GM06990 (cell line): ENCODE data around the gene HLA-DQA2.
"Not testable (repeated sequence)": the region's sequence is repeated elsewhere in the genome, so short reads cannot be mapped to it uniquely, and the experiment has no call there.

Source experiments
- DNase-seq: peaks from one replicate; pipeline ENCODE4 v3.0.0-alpha.2; 2011; ENCODE audit not compliant: insufficient read length; ENCODE audit errors: extremely low read depth
- H3K27me3 ChIP-seq: replicated peaks from 2 replicates; pipeline ENCODE4 v1.6.0; 2011; ENCODE audit warnings: low read length; ENCODE audit not compliant: control insufficient read depth, insufficient read depth
- H3K36me3 ChIP-seq: 2 replicates; pipeline ENCODE4 v1.5.1; 2011; ENCODE audit warnings: low read length; ENCODE audit not compliant: control insufficient read depth, insufficient read depth
- H3K4me3 ChIP-seq: replicated peaks from 2 replicates; pipeline ENCODE4 v1.5.1; 2011; ENCODE audit warnings: low read depth, mild to moderate bottlenecking, control low read depth, low read length
- CTCF ChIP-seq: IDR thresholded peaks from 2 replicates; pipeline ENCODE4 v1.5.1; 2011; ENCODE audit warnings: low read length, control low read depth, mild to moderate bottlenecking, inconsistent platforms; ENCODE audit not compliant: insufficient read depth, poor library complexity, severe bottlenecking

HLA-DQA2 gene

GRCh38 chr6:32742374-32742773 lies 1.2 kb downstream of the HLA-DQA2 start:
- TF ChIP-seq CTCF = no peak

DNA sequence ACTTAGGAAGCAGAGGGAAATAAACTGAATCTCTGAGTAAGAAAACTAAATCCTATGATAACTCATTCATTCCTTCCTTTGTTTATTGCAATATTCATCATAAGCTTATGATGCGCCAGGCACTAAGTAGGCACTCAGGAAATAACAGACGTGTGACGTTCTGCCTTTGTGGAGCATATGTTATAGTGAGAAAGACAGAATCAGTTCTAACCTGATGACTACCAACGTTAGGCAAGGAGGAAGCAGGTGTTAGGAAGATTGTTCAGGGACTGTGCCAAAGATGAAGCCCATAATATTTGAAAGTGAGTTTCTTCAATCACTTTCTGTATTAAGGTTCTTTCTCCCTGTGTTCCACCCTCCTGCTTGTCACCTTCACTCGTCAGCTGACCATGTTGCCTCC lies 3.6 kb downstream of the HLA-DQA2 start:
- Histone ChIP-seq H3K36me3 (no peaks in the 10 kb centered on the region), H3K4me3 (no peak overlapping the region), H3K27me3 (no peaks in the 10 kb centered on the region)
- no peak for DNase-seq
- no peak for TF ChIP-seq CTCF

More at GRCh38 chr6:32742374-32742773, 1.2 kb downstream of the HLA-DQA2 start:
- no peak for DNase-seq
- no peaks in the 10 kb centered on the region for H3K27me3 ChIP-seq
- peak overlapping the region; percentile 26; the same call in 1 of the 2 replicates for H3K4me3 ChIP-seq
- no peaks in the 10 kb centered on the region for H3K36me3 ChIP-seq

DNA sequence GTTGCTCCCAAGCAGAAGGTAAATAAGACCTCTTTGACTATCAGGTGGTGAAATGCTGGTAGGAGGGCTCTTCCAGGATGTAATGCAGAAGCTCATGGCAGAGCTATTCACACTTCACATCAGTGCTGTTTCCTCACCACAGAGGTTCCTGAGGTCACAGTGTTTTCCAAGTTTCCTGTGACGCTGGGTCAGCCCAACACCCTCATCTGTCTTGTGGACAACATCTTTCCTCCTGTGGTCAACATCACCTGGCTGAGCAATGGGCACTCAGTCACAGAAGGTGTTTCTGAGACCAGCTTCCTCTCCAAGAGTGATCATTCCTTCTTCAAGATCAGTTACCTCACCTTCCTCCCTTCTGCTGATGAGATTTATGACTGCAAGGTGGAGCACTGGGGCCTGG lies 4.5 kb downstream of the HLA-DQA2 start:
- H3K4me3 ChIP-seq, DNase-seq, H3K27me3 ChIP-seq, H3K36me3 ChIP-seq: not testable (repeated sequence)

- no peak for TF ChIP-seq CTCF
- H3K27me3 ChIP-seq = no peaks in the 10 kb centered on the region; the same call in 1 of the 2 replicates
- no peak for DNase-seq
- H3K36me3 ChIP-seq = no peaks in the 10 kb centered on the region
- no peak overlapping the region for H3K4me3 ChIP-seq
Observed at GRCh38 chr6:32752580-32752979, 11.4 kb downstream of the HLA-DQA2 start.

GRCh38 chr6:32759669-32760068 lies 18.5 kb downstream of the HLA-DQA2 start:
- DNase-seq = no peak
- Histone ChIP-seq H3K27me3 (no peaks in the 10 kb centered on the region; the same call in none of the 2 replicates), H3K36me3 (no peaks in the 10 kb centered on the region), H3K4me3 (no peak overlapping the region)
- no peak for TF ChIP-seq CTCF

DNA sequence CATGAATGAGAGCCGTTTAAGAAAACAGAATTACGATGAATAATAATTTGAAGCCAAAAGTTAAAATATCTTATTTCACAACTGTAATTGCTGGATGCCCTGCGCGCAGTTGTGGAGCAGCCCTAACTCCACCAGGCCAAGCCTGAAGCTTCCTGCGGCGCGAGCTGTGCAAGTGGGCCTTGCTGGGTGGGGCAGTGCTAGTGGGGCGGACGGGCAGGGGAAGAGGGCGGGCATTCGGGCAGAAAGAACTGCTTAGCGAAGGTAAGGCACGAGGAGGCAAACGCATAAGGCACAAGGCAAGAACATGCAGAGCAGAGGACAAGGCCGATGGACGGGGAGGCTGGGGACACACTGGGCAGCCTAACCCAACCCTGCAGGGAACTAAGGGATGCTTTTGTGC lies 19.9 kb downstream of the HLA-DQA2 start:
- H3K27me3 ChIP-seq = peaks cover 1% of the 10 kb centered on the region
- no peak for DNase-seq

More for the DNA sequence above, 19.9 kb downstream of the HLA-DQA2 start:
- Histone ChIP-seq H3K4me3 (no peak overlapping the region), H3K36me3 (no peaks in the 10 kb centered on the region)
- no peak for TF ChIP-seq CTCF
